Ishikawa (cell line): ENCODE data around the gene PCBP4.

Experiments
- CEBPB ChIP-seq: IDR thresholded peaks from 2 replicates; pipeline ENCODE4 v1.6.1; 2012
- CREB1 ChIP-seq: IDR thresholded peaks from 2 replicates; pipeline ENCODE4 v1.6.1; 2012; ENCODE audit warnings: low read depth
- EGR1 ChIP-seq: IDR thresholded peaks from 2 replicates; pipeline ENCODE4 v1.6.1; 2012
- EP300 ChIP-seq: IDR thresholded peaks from 2 replicates; pipeline ENCODE4 v1.6.1; 2012; ENCODE audit warnings: borderline replicate concordance
- FOXM1 ChIP-seq: IDR thresholded peaks from 2 replicates; pipeline ENCODE4 v1.6.1; 2012; ENCODE audit warnings: low read depth, borderline replicate concordance
- MAX ChIP-seq: IDR thresholded peaks from 2 replicates; pipeline ENCODE4 v1.6.1; 2012
- NFIC ChIP-seq: IDR thresholded peaks from 2 replicates; pipeline ENCODE4 v1.6.1; 2012
- RAD21 ChIP-seq: IDR thresholded peaks from 2 replicates; pipeline ENCODE4 v1.6.1; 2012; ENCODE audit warnings: low read depth
- REST ChIP-seq: IDR thresholded peaks from 2 replicates; pipeline ENCODE4 v1.6.1; 2012; ENCODE audit warnings: low read depth, mild to moderate bottlenecking
- TAF1 ChIP-seq: IDR thresholded peaks from 2 replicates; pipeline ENCODE4 v1.6.1; 2012; ENCODE audit warnings: low read depth, mild to moderate bottlenecking
- TCF12 ChIP-seq: IDR thresholded peaks from 2 replicates; pipeline ENCODE4 v1.6.1; 2012; ENCODE audit warnings: low read depth
- YY1 ChIP-seq: IDR thresholded peaks from 2 replicates; pipeline ENCODE4 v1.6.1; 2012; ENCODE audit warnings: low read depth
- ZBTB7A ChIP-seq: IDR thresholded peaks from 2 replicates; pipeline ENCODE4 v1.6.1; 2012; ENCODE audit warnings: low read depth

GRCh38 chr3:52010431-52010830 is 43.2 kb upstream of the PCBP4 start:
- TF ChIP-seq FOXM1, result no peak
- no peak for TF ChIP-seq ZBTB7A
- no peak for TF ChIP-seq CEBPB
- TF ChIP-seq EP300, result no peak
- no peak for TF ChIP-seq REST
- TF ChIP-seq CREB1, result no peak
- TF ChIP-seq YY1, result no peak
- TF ChIP-seq EGR1, result no peak
- TF ChIP-seq TCF12, result no peak
- TF ChIP-seq NFIC, result no peak
- TF ChIP-seq TAF1, result no peak
- no peak for TF ChIP-seq MAX
- no peak for TF ChIP-seq RAD21
